ENCODE measurements around the gene CYP19A1. TPM values are rescaled to one million over a fixed set of nuclear protein-coding genes. Genes with fewer than 3 reads are reported as not detected.

Gene CYP19A1
- total RNA-seq, 4 donors from 2014 or later = 0.38 TPM; not detected in 3

- no peak overlapping the region for H3K27ac ChIP-seq
- DNase-seq = no peak
- no peak overlapping the region for H3K4me3 ChIP-seq
- TF ChIP-seq POLR2A (IDR thresholded peaks at IDR 0.05) (no peak), CTCF (IDR thresholded peaks at IDR 0.05) (no peak)
- WGBS, 2 donors = 81 to 84% methylated on average over 2 of the region's 2 CpGs
- intact Hi-C loops (cut with DNase I) = no loop called here
- H3K4me1 ChIP-seq = no peaks in the 10 kb centered on the region
- peaks cover 0 to 25% (median 0%) of the 10 kb centered on the region in 4 donors for H3K27me3 ChIP-seq
- no peaks in the 10 kb centered on the region for H3K36me3 ChIP-seq
- H3K9me3 ChIP-seq = no peaks in the 10 kb centered on the region
These were observed 82.9 kb downstream of the CYP19A1 start for GRCh38 chr15:51255533-51255932.

GRCh38 chr15:51253366-51253765, 85.0 kb downstream of the CYP19A1 start:
- Histone ChIP-seq H3K27ac (no peak overlapping the region), H3K4me1 (no peaks in the 10 kb centered on the region), H3K36me3 (no peaks in the 10 kb centered on the region), H3K27me3 (peaks cover 0 to 5% (median 0%) of the 10 kb centered on the region in 4 donors), H3K4me3 (no peak overlapping the region), H3K9me3 (no peaks in the 10 kb centered on the region)
- no peak for DNase-seq
- intact Hi-C loops (cut with DNase I) = no loop called here
- no peak for TF ChIP-seq POLR2A (IDR thresholded peaks at IDR 0.05)
- TF ChIP-seq CTCF (IDR thresholded peaks at IDR 0.05) = no peak
- 43 to 51% methylated on average over 2 of the region's 2 CpGs for WGBS, 2 donors

- WGBS, 2 donors = 83 to 84% methylated on average over 3 of the region's 3 CpGs
These were observed 85.7 kb downstream of the CYP19A1 start for GRCh38 chr15:51252671-51253070.

GRCh38 chr15:51251556-51251955, 86.8 kb downstream of the CYP19A1 start:
- no peak overlapping the region for H3K27ac ChIP-seq
- WGBS, 2 donors = 71 to 83% methylated on average over 1 of the region's 1 CpG
- no peaks in the 10 kb centered on the region for H3K4me1 ChIP-seq
- TF ChIP-seq CTCF (IDR thresholded peaks at IDR 0.05) (no peak), POLR2A (IDR thresholded peaks at IDR 0.05) (no peak)
- H3K9me3 ChIP-seq = no peaks in the 10 kb centered on the region
- no peaks in the 10 kb centered on the region for H3K36me3 ChIP-seq
- DNase-seq = no peak
- peaks cover 0 to 5% (median 0%) of the 10 kb centered on the region in 4 donors for H3K27me3 ChIP-seq
- H3K4me3 ChIP-seq = no peak overlapping the region
- intact Hi-C loops (cut with DNase I) = no loop called here

More at GRCh38 chr15:51252671-51253070, 85.7 kb downstream of the CYP19A1 start:
- intact Hi-C loops (cut with DNase I) = no loop called here
- DNase-seq = no peak
- H3K4me3 ChIP-seq = no peak overlapping the region
- peaks cover 0 to under 1% (median 0%) of the 10 kb centered on the region in 4 donors for H3K27me3 ChIP-seq
- H3K4me1 ChIP-seq = no peaks in the 10 kb centered on the region
- H3K36me3 ChIP-seq = no peaks in the 10 kb centered on the region
- no peak overlapping the region for H3K27ac ChIP-seq
- H3K9me3 ChIP-seq = no peaks in the 10 kb centered on the region
- no peak for TF ChIP-seq POLR2A (IDR thresholded peaks at IDR 0.05)
- no peak for TF ChIP-seq CTCF (IDR thresholded peaks at IDR 0.05)

- Histone ChIP-seq H3K9me3 (no peaks in the 10 kb centered on the region), H3K27ac (no peak overlapping the region), H3K36me3 (no peaks in the 10 kb centered on the region), H3K4me1 (no peaks in the 10 kb centered on the region), H3K27me3 (peaks cover 0 to 5% (median 0%) of the 10 kb centered on the region in 4 donors), H3K4me3 (no peak overlapping the region)
- intact Hi-C loops (cut with DNase I) = no loop called here
- TF ChIP-seq CTCF (IDR thresholded peaks at IDR 0.05) (no peak), POLR2A (IDR thresholded peaks at IDR 0.05) (no peak)
- 81% methylated on average over 3 to 4 of the region's 4 CpGs for WGBS, 2 donors
- no peak for DNase-seq
These were observed 88.0 kb downstream of the CYP19A1 start for GRCh38 chr15:51250217-51251011.

Measured in esophagus squamous epithelium (tissue), 5 donors.